ENCODE results near the gene TGFBR3. TPM values are rescaled to one million over a fixed set of nuclear protein-coding genes. Genes with fewer than 3 reads are reported as not detected.

Gene TGFBR3
- total and polyA plus RNA-seq, 9 of the 15 experiments (the other 6 are each of a cell fraction or from before 2014, with no cell fraction given) = 3.6 to 32.4 (median 15.6) TPM

DNA sequence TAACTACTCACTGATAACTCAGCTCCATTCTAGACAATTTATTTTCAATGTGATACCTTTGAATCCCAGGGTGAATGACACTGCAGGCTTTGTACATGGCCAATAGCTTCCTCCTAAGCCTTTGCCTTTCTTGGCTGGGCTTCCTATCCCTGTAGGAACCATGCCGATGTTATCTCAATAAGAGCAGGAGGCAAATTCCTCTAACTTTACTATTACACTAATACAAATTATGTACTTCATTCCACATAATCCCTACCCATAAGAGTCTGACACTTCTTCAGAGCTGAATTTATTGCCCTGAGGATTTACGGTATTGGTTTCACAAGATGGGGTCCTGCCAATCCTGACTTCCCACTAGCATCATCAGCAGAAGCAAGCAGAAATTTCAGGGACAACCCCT, 14.0 kb downstream of the TGFBR3 start (continued):
- TF ChIP-seq PKNOX1 (IDR thresholded peaks at IDR 0.05) (0 out of 2 replicates have a peak, but pooled peaks have one; percentile 13), HDAC8 (tag; IDR thresholded peaks at IDR 0.05) (no peak), RHOXF2B (CRISPR knock-in tag; conservative IDR thresholded peaks at IDR 0.05) (no peak), KAT7 (CRISPR knock-in tag; IDR thresholded peaks at IDR 0.05; ENCODE audit: borderline replicate concordance) (no peak), MAFF (IDR thresholded peaks at IDR 0.05; ENCODE audit: low read length) (no peak), ARID1B (IDR thresholded peaks at IDR 0.05) (no peak), ASH1L (IDR thresholded peaks at IDR 0.05; ENCODE audit: borderline replicate concordance, low read depth, partially characterized antibody) (no peak)
- TF ChIP-seq, protein P1, sequence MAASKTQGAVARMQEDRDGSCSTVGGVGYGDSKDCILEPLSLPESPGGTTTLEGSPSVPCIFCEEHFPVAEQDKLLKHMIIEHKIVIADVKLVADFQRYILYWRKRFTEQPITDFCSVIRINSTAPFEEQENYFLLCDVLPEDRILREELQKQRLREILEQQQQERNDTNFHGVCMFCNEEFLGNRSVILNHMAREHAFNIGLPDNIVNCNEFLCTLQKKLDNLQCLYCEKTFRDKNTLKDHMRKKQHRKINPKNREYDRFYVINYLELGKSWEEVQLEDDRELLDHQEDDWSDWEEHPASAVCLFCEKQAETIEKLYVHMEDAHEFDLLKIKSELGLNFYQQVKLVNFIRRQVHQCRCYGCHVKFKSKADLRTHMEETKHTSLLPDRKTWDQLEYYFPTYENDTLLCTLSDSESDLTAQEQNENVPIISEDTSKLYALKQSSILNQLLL (CRISPR knock-in tag; IDR thresholded peaks at IDR 0.05; ENCODE audit: borderline replicate concordance) = no peak
- TF ChIP-seq, protein P2, sequence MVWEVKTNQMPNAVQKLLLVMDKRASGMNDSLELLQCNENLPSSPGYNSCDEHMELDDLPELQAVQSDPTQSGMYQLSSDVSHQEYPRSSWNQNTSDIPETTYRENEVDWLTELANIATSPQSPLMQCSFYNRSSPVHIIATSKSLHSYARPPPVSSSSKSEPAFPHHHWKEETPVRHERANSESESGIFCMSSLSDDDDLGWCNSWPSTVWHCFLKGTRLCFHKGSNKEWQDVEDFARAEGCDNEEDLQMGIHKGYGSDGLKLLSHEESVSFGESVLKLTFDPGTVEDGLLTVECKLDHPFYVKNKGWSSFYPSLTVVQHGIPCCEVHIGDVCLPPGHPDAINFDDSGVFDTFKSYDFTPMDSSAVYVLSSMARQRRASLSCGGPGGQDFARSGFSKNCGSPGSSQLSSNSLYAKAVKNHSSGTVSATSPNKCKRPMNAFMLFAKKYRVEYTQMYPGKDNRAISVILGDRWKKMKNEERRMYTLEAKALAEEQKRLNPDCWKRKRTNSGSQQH (CRISPR knock-in tag; IDR thresholded peaks at IDR 0.05) = no peak
